NK-92 (cell line): ENCODE results near the gene GLT6D1.

Experiments
- DNase-seq: peaks from one replicate; lab custom pipeline; 2025; ENCODE audit not compliant: unreplicated experiment; lab: John Stamatoyannopoulos, UW

Gene GLT6D1

DNA sequence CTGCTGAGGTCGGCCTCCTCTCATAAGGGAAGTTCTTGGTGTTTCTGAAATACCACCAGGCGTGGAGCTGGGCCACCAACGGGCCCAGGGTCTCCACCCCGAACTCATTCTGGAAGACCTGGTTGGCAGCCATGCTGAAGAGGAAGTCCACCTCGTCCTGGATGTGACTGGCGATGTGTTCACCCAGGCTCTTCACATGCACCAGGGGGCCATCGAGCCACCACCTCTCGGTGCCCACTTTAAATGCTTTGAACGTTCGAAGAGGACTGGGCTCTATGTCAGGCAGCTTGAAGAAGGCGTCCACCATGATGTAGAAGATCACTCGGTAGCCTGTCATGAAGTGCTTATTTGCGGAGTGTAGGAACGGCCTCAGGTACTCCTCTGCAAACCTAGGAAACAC lies 15.1 kb downstream of the GLT6D1 start:
- no peak for DNase-seq

GRCh38 chr9:135622415-135623020 lies 16.8 kb downstream of the GLT6D1 start:
- no peak for DNase-seq

DNA sequence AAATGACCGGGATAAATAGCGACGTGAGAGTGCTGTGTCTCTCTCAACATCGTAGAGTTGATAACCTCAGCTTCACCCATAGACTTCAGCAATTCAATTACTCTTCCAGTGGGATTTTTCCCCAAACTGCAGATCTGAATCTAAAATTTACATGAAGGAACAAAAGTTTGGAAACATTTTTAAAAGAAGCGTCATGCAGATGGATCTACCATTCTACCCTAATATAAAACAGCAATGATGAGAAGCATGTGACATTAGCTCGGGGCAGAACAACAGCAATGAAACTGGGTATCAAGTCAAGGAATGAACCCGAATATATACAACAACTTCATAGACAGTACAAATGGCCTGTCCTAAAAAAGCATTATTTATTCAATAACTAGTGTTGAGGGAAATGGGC lies 18.8 kb downstream of the GLT6D1 start:
- no peak for DNase-seq

DNA sequence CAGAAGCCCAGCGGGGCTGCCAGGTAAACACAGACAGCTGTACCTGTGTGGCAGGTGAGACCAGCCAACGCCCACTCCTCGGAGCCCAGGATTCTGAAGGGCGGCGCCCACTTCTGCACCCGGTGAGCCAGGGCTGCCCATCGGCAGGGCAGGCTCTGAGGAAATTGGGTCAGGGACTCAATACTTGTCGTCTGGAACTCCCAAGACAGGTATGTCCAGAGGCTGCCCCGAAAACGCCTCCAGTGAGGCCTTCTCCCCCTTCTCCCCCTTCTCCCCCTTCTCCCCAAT lies 19.8 kb downstream of the GLT6D1 start:
- no peak for DNase-seq

- no peak for DNase-seq
These were observed 20.3 kb downstream of the GLT6D1 start for GRCh38 chr9:135618866-135619598.

DNA sequence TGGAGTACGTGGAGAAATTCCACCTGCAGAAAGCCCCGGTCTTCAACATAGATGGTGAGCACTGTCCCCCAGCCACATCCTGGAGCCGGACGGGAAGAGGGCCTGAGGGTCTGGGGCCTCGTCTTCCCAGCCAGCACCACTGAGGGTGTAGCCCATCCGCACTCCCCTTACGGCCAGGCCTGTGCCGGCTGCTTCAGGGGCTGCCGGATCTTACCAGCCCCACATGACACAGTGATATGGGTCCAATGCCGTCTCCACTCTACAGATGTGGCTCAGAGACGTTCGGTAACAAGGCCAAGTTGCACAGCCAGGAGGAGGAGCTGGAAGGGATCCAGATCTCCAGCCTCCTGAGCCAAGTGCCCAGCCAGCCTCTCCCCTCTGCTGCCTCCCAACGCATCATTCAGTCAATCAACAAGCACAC lies 21.3 kb downstream of the GLT6D1 start:
- DNase-seq, result no peak

DNA sequence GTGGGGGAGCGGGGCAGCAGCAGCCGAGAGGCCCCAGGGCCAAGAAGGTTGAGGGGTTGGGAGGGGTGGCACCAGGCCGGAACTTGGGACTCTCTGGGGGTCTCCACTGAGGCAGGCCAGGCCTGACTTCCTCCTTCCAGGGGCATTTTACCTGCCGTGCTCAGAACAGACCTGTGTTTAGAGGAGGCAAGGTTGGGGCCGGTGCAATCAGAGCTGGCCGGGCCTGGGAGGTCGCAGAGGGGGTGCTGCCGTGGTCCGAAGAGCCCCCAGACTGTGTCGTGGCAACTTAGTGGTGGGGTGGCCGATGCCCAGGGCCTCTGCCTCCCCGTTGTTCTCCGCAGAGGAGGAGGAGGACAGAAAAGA lies 21.8 kb downstream of the GLT6D1 start:
- DNase-seq, result no peak

GRCh38 chr9:135616619-135617537 lies 22.5 kb downstream of the GLT6D1 start:
- no peak for DNase-seq

DNA sequence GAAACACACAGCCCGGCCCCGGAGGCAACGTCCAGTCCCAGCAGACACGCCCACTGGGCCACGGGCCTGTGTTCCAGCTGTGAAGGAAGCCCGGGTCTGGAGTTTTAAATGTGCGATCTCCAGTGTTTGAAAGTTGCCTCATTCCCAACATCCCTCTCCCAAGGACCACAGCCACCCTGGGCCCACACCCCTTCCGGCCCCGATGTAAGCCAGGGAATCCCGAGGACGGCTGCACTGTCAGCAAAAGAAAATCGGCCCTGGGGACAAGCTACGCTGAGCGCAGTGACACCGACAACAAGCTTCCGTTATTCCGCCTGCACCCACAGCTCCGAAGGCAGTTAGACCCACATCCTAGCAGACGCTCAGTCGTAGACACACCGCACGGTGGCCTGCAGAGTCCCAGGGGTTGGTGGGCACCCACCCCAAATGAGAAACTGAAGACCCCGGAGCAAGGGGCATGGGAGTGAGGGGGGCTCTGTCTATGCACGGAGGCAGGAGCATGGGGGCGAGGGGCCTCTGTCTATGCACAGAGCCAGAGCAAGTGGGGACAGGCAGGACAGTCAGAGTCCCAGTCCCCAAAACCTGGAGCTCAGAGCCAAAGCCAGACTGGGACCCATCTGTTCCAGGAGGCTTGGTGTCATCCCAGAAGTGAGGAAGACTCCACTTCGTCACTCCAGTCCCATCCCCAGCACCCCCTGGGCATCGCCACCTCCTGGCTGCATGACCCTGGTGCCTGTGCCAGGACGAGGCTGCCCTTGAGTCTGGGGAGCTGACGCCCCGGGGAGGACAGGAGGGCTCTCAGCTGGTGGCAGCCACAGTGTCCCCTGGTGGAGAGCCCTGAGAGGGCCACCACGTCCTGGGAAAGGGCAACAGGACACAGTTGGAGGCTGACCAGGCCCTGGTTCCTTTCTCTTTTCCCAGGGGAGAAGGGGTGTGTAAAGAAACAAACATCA lies 23.4 kb downstream of the GLT6D1 start:
- DNase-seq, result no peak

DNA sequence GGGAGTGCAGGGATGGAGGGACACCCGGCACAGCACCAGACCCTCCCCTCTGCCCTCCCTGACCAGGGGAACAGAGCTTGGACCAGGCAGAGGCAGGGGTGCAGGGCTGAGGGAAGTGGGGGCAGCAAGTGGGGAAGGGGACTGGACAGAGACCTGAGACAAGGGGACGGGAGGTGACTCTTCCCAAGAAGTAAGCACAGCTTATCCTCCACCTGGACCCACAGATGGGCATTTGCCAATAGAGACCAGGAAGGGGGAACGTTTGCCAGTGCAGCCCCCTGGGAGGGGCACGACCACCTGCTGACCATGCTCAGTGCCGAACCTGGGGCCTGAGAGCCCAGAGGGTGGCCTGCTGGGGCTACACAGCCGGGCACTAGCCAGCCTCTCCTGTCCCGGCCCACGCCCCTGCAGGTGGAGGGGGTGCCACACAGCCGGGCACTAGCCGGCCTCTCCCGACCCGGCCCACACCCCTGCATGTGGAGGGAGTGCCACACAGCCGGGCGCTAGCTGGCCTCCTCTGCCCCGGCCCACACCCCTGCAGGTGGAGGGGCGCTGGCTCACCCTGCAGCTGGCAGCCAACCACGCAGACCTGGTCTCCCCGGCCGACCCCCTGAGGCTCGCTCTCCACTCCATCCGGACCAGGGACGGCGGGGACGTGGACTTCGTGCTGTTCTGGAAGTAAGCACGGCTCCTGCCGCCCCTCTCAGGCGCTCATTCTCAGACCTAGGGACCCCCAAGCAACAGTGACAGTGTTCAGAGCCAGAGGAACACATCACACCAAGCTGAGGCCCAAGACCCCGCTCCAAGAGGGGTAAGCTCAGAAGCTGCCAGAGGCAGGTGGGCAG lies 24.3 kb downstream of the GLT6D1 start:
- DNase-seq, result no peak

- no peak for DNase-seq
These were observed 25.2 kb downstream of the GLT6D1 start for GRCh38 chr9:135613946-135614805.

GRCh38 chr9:135612981-135613910 lies 26.1 kb downstream of the GLT6D1 start:
- DNase-seq, result no peak

DNA sequence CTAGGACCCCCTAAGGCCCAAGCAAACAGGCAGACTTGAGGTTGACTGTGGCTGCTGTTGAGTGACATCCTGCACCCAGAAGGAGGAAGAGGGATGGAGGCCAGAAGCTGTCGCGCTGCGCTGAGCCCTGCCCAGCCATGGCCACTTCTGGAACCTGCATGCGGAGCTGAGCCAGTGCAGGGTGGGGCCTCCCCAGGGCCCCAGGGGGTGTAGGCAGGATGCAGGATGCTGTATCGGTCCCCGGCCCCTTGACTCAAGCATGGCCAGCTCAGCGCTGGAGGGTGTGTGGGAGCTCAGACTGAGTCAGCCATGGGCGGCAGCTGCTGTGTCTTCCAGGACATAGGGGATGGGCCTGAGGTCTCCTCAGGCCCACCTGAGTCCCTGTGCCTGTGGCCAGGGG lies 26.9 kb downstream of the GLT6D1 start:
- DNase-seq, result no peak

DNA sequence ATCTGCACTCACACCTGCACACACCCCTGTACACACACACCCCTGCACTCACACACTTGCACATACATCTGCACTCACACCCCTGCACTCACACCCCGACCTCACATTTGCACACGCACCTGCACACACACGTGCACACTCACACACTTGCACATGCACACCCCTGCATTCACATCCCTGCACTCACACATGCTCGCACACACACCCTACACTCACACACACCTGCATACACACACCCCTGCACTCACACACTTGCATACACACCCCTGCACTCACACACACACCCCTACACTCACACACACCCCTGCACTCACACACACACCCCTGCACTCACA lies 27.5 kb downstream of the GLT6D1 start:
- no peak for DNase-seq

- DNase-seq, result no peak
These were observed 28.0 kb downstream of the GLT6D1 start for GRCh38 chr9:135611142-135611874.

GRCh38 chr9:135610290-135611141 lies 28.8 kb downstream of the GLT6D1 start:
- no peak for DNase-seq
